RKO (cell line): ENCODE data around the gene KCTD13.
A peak's percentile ranks its signal among the peaks of the same experiment; 100 is the strongest.
"Not testable (repeated sequence)": the region's sequence is repeated elsewhere in the genome, so short reads cannot be mapped to it uniquely, and the experiment has no call there.

Experiments used
- DNase-seq: peaks from one replicate; pipeline ENCODE4 v3.0.0-alpha.2; 2016; ENCODE audit warnings: low spot score

The KCTD13 gene

GRCh38 chr16:29943846-29944799, 18.1 kb upstream of the KCTD13 start:
- DNase-seq = peak; percentile 98

- no peak for DNase-seq
Measured at GRCh38 chr16:29940656-29941055, 14.6 kb upstream of the KCTD13 start.

GRCh38 chr16:29931750-29932149, 5.7 kb upstream of the KCTD13 start:
- DNase-seq = not testable (repeated sequence)

- DNase-seq = no peak
Measured at GRCh38 chr16:29927070-29927905, 1.3 kb upstream of the KCTD13 start.

- peak; percentile 58 for DNase-seq
Measured at GRCh38 chr16:29926711-29927052, 656 bp upstream of the KCTD13 start.

- DNase-seq = peak; percentile 40
Measured at GRCh38 chr16:29925105-29925756, 795 bp downstream of the KCTD13 start.

GRCh38 chr16:29922986-29923501, 3.0 kb downstream of the KCTD13 start:
- DNase-seq = no peak

GRCh38 chr16:29922326-29922725, 3.7 kb downstream of the KCTD13 start:
- no peak for DNase-seq

- DNase-seq = no peak
Measured at GRCh38 chr16:29921034-29921385, 5.0 kb downstream of the KCTD13 start.

GRCh38 chr16:29920288-29921033, 5.6 kb downstream of the KCTD13 start:
- DNase-seq = no peak

GRCh38 chr16:29916979-29917378, 9.0 kb downstream of the KCTD13 start:
- DNase-seq = no peak

GRCh38 chr16:29915590-29916247, 10.3 kb downstream of the KCTD13 start:
- no peak for DNase-seq

- no peak for DNase-seq
Measured at GRCh38 chr16:29913514-29913913, 12.5 kb downstream of the KCTD13 start.

- DNase-seq = no peak
Measured at GRCh38 chr16:29912087-29912486, 13.9 kb downstream of the KCTD13 start.

- DNase-seq = no peak
Measured at GRCh38 chr16:29911676-29912010, 14.4 kb downstream of the KCTD13 start.

- no peak for DNase-seq
Measured at GRCh38 chr16:29910819-29911675, 15.0 kb downstream of the KCTD13 start.

- DNase-seq = not testable (repeated sequence)
Measured at GRCh38 chr16:29909851-29910250, 16.2 kb downstream of the KCTD13 start.

- DNase-seq = no peak
Measured at GRCh38 chr16:29909391-29909790, 16.6 kb downstream of the KCTD13 start.

GRCh38 chr16:29908719-29909220, 17.3 kb downstream of the KCTD13 start:
- no peak for DNase-seq

- DNase-seq = no peak
Measured at GRCh38 chr16:29907973-29908372, 18.1 kb downstream of the KCTD13 start.
